HUDEP-2 (cell line): ENCODE measurements around the gene PNISR.

Experiments used
- DNase-seq, 76 experiments: peaks; one replicate each; lab custom pipeline; 2025; ENCODE audit not compliant: unreplicated experiment in 76 of 76; lab: John Stamatoyannopoulos, UW

Gene PNISR

DNA sequence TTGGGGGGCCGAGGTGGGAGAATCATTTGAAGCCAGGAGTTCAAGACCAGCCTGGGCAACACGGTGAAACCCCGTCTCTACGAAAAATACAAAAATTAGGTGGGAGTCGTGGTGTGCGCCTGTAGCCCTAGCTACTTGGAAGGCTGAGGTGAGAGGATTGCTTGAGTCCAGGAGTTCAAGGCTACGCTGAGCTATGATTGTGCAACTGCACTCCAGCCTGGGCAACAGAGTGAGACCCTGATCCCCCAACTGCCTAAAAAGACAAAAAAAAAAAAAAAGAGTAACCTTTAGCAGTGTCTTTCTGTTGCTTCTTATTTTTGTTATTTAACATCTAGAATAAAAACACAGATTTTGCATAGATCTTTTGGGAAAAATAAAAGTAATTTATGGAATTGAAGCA lies 18.0 kb downstream of the PNISR start:
- DNase-seq, result no peak

DNA sequence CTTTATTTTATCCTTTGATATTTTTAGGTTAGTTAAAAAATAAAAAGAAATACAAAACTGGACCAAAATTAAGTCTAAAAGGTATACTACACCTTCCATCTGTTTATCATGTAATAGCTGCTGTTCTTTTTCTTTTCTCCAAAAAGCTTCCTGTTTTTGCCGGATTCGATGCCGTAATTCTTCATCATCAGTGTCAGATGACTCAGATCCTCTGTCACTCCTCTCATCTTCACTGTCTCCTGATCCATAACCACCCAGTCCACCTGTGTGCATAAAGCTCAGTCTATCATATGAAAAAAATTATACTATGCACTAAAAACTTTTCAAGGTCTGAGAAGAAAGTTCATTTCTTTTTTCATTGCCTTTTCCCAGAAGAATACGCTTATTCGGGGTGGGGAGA lies 22.7 kb downstream of the PNISR start:
- no peak for DNase-seq

GRCh38 chr6:99397287-99397686 lies 27.8 kb downstream of the PNISR start:
- no peak for DNase-seq

GRCh38 chr6:99393698-99394531 lies 31.2 kb downstream of the PNISR start, which contains the start of gene COQ3:
TSS of gene COQ3 (minus strand) at chr6:99394195. CDS start at chr6:99394179, 16 bp downstream.
- peak in 69 of 76 experiments; percentile 11 to 89 (median 58) for DNase-seq

DNA sequence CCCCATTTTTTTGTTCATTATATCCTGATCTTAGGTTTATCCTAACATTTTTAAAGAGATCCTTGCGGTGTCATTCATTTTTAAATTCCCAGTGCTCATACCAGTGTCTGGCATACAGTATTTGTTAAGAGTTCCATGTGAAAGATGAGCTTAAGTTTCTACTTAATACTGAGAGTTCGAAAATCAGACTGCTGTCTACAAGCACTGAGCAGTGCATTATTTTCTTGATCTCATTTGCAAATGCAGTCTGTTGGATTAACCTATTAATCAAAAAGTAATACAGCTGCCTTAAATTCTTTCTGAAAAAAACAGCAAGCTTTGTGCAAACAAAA lies 31.8 kb downstream of the PNISR start:
- peak in 1 of 76 experiments; percentile 58 for DNase-seq

- DNase-seq, result no peak
Observed at GRCh38 chr6:99390896-99391295, 34.2 kb downstream of the PNISR start.

DNA sequence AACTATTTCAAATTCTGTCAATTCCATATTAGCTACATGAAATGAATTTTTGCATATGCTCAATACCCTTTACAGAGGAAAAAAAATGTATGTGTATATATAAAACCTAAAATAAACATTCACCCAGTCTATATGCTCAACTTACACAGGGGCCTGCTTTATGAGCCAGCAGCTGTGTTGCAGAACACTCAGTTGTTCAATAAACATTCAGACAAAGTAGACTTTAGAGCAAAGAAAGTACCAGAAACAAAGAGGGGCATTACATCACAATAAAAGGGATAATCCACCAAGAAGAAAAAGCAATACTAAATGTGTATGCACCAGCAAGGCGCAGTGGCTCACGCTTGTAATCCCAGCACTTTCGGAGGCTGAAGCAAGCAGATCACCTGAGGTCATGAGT lies 40.6 kb downstream of the PNISR start:
- DNase-seq, result no peak

DNA sequence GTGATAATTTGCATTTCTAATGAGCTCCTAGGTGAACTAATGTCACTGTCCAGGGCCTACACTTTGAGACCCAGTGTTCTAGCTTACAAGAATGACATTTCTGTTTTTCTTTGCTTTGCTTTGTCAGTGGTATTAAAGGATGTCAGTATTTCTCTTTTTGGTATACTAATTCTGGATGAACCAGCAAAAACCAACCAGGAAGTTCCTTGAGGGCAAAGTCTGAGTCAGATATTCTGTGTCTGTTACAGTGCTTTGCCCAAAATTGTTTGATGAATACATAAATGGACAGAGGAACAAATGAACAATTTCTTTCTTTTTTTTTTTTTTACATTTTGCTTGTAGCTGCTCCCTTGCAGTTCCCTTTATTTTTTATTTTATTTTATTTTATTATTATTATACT lies 46.5 kb downstream of the PNISR start:
- no peak for DNase-seq

- no peak for DNase-seq
Observed at GRCh38 chr6:99369533-99369932, 55.6 kb downstream of the PNISR start.

DNA sequence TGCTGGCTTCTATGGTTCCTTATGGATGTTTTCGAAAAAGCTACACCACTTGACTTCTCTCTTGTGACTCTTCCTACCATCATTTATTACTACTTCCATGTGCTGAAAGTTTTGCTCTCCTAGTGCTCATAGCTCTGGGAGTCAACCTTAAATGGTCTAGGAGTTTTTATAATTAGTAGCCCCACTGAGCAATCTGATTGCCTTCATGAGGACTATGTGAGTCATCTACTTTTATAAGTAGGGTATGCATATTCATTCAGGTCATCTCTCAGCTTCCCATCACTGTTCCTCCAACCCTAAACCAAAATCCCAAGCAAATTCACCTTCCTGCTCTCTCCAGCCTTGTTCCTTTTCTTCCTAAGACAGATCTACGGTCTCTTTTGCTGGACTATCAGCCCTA lies 58.3 kb downstream of the PNISR start:
- no peak for DNase-seq

GRCh38 chr6:99364026-99364425 lies 61.1 kb downstream of the PNISR start:
- no peak for DNase-seq

- no peak for DNase-seq
Observed at GRCh38 chr6:99362678-99363268, 62.3 kb downstream of the PNISR start.

DNA sequence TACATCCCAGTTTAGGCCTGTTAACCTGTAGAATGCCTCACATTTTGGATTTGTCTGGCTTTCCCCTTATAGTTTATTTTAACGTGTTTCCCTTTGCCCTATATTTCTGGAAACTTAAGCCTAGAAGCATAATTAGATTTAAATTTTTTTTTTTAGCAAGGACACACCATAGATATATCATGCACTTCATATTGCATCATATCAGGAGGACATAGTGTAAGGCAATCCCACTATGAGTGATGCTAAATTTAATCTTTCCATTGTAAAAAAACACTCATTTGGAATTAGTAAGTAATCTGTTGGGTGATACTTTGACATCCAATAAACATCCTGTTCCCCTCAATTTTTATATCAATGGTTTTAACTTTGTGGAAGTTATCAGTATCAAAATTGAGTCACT lies 65.3 kb downstream of the PNISR start:
- DNase-seq, result no peak

DNA sequence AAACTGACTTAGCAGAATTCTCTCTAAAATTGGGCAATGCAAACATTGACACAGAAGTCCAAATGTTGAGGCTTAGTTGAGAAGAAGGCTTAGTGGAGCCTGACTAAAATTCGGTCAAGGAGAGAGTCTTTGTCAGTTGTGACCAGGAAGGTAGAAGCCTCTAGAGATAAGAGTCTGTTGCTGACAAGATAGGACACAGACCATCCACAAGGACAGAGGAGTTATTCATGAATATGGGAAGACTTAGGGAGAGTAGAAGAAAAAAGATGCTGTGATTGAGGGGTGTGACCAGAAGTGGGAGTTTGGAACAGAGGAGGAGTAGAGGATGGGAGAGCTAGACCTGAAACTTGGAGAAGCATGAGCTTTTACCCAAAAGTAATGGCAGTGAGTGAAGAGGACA lies 68.5 kb downstream of the PNISR start:
- DNase-seq, result no peak

DNA sequence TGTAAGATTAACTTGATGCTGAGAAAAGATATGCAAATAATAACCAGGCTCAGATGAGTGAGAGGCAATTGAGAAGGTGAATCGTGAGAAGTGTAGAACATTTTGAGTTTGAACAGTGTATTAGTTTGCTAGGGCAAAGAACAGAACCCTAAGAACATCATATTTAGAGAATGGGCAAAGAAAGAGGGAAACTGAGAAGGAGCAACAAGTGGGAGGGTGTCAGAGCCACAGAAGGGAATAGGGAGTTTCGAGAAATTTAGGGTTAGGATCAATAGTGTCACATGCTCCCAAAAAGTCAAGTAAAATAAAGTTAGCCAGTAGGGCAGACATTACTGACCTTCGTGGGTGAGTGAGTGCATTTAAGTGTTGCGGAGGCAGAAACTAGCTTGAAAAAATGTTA lies 70.1 kb downstream of the PNISR start:
- DNase-seq, result no peak

DNA sequence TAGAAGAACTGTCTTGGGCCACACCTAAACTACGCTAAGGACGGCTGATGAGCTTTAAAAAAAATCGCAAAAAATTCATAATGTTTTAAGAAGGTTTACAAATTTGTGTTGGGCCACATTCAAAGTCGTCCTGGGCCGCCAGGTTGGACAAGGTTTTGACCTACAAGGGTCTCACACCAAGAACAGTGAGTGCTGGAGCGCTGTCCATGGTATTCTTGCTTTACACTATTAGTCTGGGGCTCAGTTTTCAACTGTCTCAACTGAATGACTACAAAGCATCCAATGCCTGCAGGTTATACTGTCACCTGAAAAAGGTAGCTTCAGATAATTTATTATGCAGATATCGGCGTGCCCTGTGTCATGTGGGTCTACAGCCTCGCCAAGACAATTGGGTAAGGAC lies 72.0 kb downstream of the PNISR start:
- DNase-seq, result no peak

GRCh38 chr6:99350573-99350972 lies 74.5 kb downstream of the PNISR start:
- no peak for DNase-seq

GRCh38 chr6:99349171-99350141 lies 75.7 kb downstream of the PNISR start, which contains the start of gene FAXC:
TSS of gene FAXC (minus strand) at chr6:99349674. CDS start at chr6:99349372, 302 bp downstream.
- peak in 5 of 76 experiments; percentile 5 to 34 (median 20) for DNase-seq

DNA sequence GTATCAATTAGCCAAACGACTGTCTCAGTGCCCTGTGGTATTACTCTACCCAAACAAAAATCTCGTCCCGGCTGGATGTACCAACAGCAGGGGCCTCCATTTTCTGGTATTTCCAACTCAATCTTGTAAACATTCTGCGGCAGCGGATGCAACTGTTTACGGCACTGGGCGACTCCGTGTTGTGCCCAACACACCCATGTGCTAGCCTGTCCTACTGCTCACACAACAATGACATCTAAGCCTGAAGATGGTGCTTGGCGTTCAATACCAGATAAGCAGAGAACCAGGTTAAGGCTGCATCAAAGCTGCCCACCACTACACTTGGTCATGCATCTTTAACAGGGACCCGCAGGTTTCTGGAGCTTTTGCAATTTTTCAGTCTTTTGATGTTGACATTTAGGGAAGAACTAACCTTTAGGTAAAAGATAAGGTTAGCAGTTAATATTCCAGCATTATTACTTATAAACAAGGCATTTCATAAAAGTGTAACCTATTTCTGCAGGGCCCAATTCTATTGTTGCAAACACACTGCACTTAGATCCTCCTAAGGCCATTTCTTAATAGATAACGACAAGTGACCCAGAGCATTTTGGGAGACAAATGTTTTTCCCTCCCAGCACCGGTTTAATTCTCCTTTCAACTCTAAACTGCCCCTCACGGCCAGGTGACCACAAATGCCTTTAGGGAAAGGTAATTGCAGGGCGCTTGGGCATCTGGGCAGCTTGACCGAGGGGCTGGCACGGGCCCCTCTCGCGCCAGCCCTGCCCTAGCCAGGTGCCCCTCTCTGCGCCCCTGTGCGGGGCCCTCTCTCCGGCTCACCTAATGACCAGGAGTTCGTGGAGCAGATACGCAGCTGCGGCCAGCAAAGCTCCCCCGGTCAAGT lies 76.6 kb downstream of the PNISR start:
- no peak for DNase-seq
